Ishikawa (cell line): ENCODE measurements around the gene STARD4.

Experiments
- CEBPB ChIP-seq: IDR thresholded peaks from 2 replicates; pipeline ENCODE4 v1.6.1; 2012
- CREB1 ChIP-seq: IDR thresholded peaks from 2 replicates; pipeline ENCODE4 v1.6.1; 2012; ENCODE audit warnings: low read depth
- EP300 ChIP-seq: IDR thresholded peaks from 2 replicates; pipeline ENCODE4 v1.6.1; 2012; ENCODE audit warnings: borderline replicate concordance
- MAX ChIP-seq: IDR thresholded peaks from 2 replicates; pipeline ENCODE4 v1.6.1; 2012
- RAD21 ChIP-seq: IDR thresholded peaks from 2 replicates; pipeline ENCODE4 v1.6.1; 2012; ENCODE audit warnings: low read depth
- TAF1 ChIP-seq: IDR thresholded peaks from 2 replicates; pipeline ENCODE4 v1.6.1; 2012; ENCODE audit warnings: low read depth, mild to moderate bottlenecking
- TCF12 ChIP-seq: IDR thresholded peaks from 2 replicates; pipeline ENCODE4 v1.6.1; 2012; ENCODE audit warnings: low read depth
- USF1 ChIP-seq: IDR thresholded peaks from 2 replicates; pipeline ENCODE4 v1.6.1; 2012
- YY1 ChIP-seq: IDR thresholded peaks from 2 replicates; pipeline ENCODE4 v1.6.1; 2012; ENCODE audit warnings: low read depth

DNA sequence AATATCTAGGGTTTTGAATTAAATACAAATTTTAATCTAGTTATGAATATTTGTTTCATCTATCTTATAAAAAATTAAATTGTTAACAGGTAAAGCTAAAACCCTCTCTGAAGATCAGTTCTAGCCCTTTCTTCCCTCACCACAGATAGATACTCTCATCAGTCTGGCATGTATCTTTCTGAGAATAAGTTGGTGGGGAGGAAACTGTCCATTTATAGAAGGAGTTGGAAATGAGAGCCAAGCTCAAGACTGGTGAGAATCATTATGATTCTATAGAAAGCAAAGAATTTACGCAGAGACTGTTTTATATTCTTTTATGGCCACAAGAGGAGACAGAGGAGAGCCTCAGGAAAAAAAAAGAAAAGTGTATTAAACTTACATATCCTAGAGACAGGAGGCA, 59.0 kb downstream of the STARD4 start:
- no peak for TF ChIP-seq EP300
- TF ChIP-seq YY1, result no peak
- TF ChIP-seq RAD21, result no peak
- no peak for TF ChIP-seq TCF12
- no peak for TF ChIP-seq USF1
- no peak for TF ChIP-seq MAX
- TF ChIP-seq TAF1, result no peak
- TF ChIP-seq CREB1, result no peak
- TF ChIP-seq CEBPB, result no peak
